SU-DHL-6 (cell line): Measurements from ENCODE around the gene FBXO31.

Experiments
- EZH2phosphoT487 ChIP-seq: fragments of 200-600 bp; sonication (generic), shearing (Covaris generic); conservative IDR thresholded peaks from 2 replicates; pipeline ENCODE4 v1.6.1; 2018; ENCODE audit warnings: mild to moderate bottlenecking, antibody characterized with exemption, low read length, moderate library complexity, mixed read lengths
- TF ChIP-seq, protein P1 (sequence below): fragments of 200-600 bp; sonication (generic); IDR thresholded peaks from one replicate; pipeline ENCODE4 v1.5.1; 2017; ENCODE audit warnings: antibody characterized with exemption, mild to moderate bottlenecking, low read length, moderate library complexity; ENCODE audit not compliant: insufficient read depth, poor library complexity, severe bottlenecking

DNA sequence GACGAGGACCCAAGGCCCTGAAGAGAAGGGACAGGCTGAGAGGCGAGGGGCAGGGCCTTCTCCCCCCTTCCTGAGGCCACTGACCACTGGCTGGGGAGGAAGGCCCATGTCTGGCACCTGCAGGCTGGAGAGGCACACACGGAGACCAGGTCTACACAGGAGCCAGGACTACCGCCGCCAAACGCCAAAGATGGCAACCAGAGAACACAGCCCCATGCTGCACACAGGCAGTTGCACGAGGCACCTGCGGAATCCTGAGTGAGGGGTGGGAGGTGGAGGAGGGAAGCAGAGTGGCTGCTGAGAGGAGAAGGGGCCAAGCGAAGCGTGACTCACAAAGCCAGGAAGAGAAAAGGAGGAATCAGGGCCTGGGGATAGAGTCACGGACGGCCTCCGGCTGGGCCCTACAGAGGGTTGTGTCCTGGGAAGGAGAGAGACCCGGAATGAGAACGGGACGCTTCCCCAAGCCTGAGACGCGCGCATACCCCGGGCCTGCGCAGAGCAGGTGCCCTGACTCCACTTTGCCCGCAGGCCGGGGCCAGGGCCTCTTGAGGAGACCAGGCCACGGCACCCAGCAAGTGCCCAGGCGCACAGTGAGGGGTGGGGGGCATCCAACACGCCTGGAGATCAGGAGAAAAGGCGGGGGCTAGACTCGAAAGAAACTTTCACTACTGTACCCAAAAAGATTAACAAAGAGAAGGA lies 37.7 kb downstream of the FBXO31 start:
- TF ChIP-seq, protein P1, sequence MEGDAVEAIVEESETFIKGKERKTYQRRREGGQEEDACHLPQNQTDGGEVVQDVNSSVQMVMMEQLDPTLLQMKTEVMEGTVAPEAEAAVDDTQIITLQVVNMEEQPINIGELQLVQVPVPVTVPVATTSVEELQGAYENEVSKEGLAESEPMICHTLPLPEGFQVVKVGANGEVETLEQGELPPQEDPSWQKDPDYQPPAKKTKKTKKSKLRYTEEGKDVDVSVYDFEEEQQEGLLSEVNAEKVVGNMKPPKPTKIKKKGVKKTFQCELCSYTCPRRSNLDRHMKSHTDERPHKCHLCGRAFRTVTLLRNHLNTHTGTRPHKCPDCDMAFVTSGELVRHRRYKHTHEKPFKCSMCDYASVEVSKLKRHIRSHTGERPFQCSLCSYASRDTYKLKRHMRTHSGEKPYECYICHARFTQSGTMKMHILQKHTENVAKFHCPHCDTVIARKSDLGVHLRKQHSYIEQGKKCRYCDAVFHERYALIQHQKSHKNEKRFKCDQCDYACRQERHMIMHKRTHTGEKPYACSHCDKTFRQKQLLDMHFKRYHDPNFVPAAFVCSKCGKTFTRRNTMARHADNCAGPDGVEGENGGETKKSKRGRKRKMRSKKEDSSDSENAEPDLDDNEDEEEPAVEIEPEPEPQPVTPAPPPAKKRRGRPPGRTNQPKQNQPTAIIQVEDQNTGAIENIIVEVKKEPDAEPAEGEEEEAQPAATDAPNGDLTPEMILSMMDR, result no peak
- TF ChIP-seq EZH2phosphoT487, result no peak
